Measurements from ENCODE around the gene TPM3.

- TF ChIP-seq, protein P1, sequence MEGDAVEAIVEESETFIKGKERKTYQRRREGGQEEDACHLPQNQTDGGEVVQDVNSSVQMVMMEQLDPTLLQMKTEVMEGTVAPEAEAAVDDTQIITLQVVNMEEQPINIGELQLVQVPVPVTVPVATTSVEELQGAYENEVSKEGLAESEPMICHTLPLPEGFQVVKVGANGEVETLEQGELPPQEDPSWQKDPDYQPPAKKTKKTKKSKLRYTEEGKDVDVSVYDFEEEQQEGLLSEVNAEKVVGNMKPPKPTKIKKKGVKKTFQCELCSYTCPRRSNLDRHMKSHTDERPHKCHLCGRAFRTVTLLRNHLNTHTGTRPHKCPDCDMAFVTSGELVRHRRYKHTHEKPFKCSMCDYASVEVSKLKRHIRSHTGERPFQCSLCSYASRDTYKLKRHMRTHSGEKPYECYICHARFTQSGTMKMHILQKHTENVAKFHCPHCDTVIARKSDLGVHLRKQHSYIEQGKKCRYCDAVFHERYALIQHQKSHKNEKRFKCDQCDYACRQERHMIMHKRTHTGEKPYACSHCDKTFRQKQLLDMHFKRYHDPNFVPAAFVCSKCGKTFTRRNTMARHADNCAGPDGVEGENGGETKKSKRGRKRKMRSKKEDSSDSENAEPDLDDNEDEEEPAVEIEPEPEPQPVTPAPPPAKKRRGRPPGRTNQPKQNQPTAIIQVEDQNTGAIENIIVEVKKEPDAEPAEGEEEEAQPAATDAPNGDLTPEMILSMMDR (IDR thresholded peaks at IDR 0.05), result no peak
- TF ChIP-seq, protein P2, sequence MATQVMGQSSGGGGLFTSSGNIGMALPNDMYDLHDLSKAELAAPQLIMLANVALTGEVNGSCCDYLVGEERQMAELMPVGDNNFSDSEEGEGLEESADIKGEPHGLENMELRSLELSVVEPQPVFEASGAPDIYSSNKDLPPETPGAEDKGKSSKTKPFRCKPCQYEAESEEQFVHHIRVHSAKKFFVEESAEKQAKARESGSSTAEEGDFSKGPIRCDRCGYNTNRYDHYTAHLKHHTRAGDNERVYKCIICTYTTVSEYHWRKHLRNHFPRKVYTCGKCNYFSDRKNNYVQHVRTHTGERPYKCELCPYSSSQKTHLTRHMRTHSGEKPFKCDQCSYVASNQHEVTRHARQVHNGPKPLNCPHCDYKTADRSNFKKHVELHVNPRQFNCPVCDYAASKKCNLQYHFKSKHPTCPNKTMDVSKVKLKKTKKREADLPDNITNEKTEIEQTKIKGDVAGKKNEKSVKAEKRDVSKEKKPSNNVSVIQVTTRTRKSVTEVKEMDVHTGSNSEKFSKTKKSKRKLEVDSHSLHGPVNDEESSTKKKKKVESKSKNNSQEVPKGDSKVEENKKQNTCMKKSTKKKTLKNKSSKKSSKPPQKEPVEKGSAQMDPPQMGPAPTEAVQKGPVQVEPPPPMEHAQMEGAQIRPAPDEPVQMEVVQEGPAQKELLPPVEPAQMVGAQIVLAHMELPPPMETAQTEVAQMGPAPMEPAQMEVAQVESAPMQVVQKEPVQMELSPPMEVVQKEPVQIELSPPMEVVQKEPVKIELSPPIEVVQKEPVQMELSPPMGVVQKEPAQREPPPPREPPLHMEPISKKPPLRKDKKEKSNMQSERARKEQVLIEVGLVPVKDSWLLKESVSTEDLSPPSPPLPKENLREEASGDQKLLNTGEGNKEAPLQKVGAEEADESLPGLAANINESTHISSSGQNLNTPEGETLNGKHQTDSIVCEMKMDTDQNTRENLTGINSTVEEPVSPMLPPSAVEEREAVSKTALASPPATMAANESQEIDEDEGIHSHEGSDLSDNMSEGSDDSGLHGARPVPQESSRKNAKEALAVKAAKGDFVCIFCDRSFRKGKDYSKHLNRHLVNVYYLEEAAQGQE (IDR thresholded peaks at IDR 0.05; ENCODE audit: insufficient read depth in 1 of 2, low read depth in 2 of 2, low read length in 1 of 2), result no peak
- TF ChIP-seq POLR2AphosphoS5 (IDR thresholded peaks at IDR 0.05; ENCODE audit: low read depth, low read length), result no peak
- TF ChIP-seq SIN3A (IDR thresholded peaks at IDR 0.05; ENCODE audit: borderline replicate concordance, insufficient read depth, low read depth, low read length), result no peak
Measured at GRCh38 chr1:154133256-154133655, 58.6 kb downstream of the TPM3 start.
